Parathyroid adenoma (tissue), 2 donors: Measurements from ENCODE around the gene OLFML2B.

Experiments used
- H2AFZ ChIP-seq: fragments of 300-600 bp; sonication (generic); one replicate; pipeline ENCODE4 v1.7.0; 2017; ENCODE audit warnings: antibody characterized with exemption, mild to moderate bottlenecking
- H3K27ac ChIP-seq: fragments of 300-600 bp; sonication (generic); one replicate; pipeline ENCODE4 v1.7.0; 2017
- H3K27me3 ChIP-seq: fragments of 300-600 bp; sonication (generic); one replicate; pipeline ENCODE4 v1.7.0; 2017; ENCODE audit warnings: low read length; ENCODE audit not compliant: control insufficient read depth, insufficient read depth
- H3K36me3 ChIP-seq: fragments of 300-600 bp; sonication (generic); one replicate; pipeline ENCODE4 v1.7.0; 2017; ENCODE audit warnings: low read length; ENCODE audit not compliant: control insufficient read depth, insufficient read depth
- H3K4me1 ChIP-seq: fragments of 300-600 bp; sonication (generic); one replicate; pipeline ENCODE4 v1.7.0; 2017; ENCODE audit warnings: control low read depth
- H3K4me2 ChIP-seq: fragments of 300-600 bp; sonication (generic); one replicate; pipeline ENCODE4 v1.7.0; 2017; ENCODE audit warnings: low read length
- H3K4me3 ChIP-seq: fragments of 300-600 bp; sonication (generic); one replicate; pipeline ENCODE4 v1.7.0; 2017; ENCODE audit warnings: low read depth, low read length
- H3K79me2 ChIP-seq: fragments of 300-600 bp; sonication (generic); one replicate; pipeline ENCODE4 v1.7.0; 2017; ENCODE audit warnings: control low read depth
- H3K9ac ChIP-seq: fragments of 300-600 bp; sonication (generic); one replicate; pipeline ENCODE4 v1.7.0; 2017; ENCODE audit warnings: mild to moderate bottlenecking
- H3K9me3 ChIP-seq: fragments of 300-600 bp; sonication (generic); one replicate; pipeline ENCODE4 v1.7.0; 2017; ENCODE audit warnings: low read length; ENCODE audit not compliant: control insufficient read depth
- TF ChIP-seq, protein P1 (sequence below): fragments of 300-600 bp; sonication (generic); IDR thresholded peaks from one replicate; pipeline ENCODE4 v1.7.0; 2017; ENCODE audit warnings: antibody characterized with exemption, mild to moderate bottlenecking
- donor health status: primary hyperparathyroidism.

OLFML2B gene

DNA sequence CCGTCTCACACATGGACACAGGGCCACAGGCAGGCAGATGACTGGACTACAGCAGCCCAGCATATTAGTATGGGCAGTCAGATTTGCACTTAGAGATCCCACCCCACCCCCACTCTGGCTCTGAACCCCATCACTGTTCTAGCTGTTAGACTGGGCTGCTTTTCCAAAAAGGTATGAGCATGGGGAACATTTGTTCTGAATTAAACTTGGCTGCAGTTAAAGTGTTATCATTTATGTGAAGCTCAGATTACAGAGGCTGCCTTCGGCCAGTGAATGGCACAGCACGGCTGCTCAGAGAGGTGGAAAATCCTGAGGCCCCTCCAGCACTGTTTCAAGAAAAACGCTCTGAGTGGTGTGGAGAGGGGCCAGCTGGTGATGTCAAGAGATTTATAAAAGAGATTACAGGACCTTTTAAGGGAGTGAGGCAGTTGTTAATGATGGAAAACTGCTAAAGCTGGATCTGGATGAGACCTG, 38.9 kb upstream of the OLFML2B start:
- Histone ChIP-seq H3K27me3 (no peaks in the 10 kb centered on the region), H3K4me2 (no peak overlapping the region), H3K4me3 (no peak overlapping the region), H3K36me3 (no peaks in the 10 kb centered on the region), H3K9ac (no peak overlapping the region), H3K79me2 (no peaks in the 10 kb centered on the region), H3K27ac (no peak overlapping the region), H2AFZ (no peak overlapping the region), H3K4me1 (no peaks in the 10 kb centered on the region), H3K9me3 (no peaks in the 10 kb centered on the region)
- TF ChIP-seq, protein P1, sequence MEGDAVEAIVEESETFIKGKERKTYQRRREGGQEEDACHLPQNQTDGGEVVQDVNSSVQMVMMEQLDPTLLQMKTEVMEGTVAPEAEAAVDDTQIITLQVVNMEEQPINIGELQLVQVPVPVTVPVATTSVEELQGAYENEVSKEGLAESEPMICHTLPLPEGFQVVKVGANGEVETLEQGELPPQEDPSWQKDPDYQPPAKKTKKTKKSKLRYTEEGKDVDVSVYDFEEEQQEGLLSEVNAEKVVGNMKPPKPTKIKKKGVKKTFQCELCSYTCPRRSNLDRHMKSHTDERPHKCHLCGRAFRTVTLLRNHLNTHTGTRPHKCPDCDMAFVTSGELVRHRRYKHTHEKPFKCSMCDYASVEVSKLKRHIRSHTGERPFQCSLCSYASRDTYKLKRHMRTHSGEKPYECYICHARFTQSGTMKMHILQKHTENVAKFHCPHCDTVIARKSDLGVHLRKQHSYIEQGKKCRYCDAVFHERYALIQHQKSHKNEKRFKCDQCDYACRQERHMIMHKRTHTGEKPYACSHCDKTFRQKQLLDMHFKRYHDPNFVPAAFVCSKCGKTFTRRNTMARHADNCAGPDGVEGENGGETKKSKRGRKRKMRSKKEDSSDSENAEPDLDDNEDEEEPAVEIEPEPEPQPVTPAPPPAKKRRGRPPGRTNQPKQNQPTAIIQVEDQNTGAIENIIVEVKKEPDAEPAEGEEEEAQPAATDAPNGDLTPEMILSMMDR: no peak

DNA sequence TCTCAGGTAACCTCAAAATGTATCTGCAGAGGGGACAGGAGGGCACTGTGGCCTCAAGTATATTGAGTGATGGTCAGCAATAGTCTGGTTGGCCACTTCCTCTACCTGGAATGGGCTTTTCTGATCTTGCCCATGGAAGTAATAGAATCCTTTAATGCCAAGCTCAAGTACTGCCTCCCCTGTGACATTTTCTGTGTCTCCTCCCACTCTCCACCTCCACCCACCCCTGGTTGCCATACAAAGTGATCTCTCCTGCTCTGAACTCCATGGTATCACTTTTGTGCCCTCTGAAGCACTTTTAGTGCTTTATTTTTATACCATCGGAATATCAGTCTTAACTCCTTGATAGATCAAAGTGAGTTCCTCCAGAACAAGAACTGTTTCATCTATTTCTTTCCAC, 36.6 kb upstream of the OLFML2B start:
- Histone ChIP-seq H3K4me1 (no peaks in the 10 kb centered on the region), H2AFZ (no peak overlapping the region), H3K9me3 (no peaks in the 10 kb centered on the region), H3K27ac (no peak overlapping the region), H3K9ac (no peak overlapping the region), H3K27me3 (no peaks in the 10 kb centered on the region), H3K4me3 (no peak overlapping the region), H3K79me2 (no peaks in the 10 kb centered on the region), H3K4me2 (no peak overlapping the region), H3K36me3 (no peaks in the 10 kb centered on the region)
- TF ChIP-seq, protein P1: no peak

DNA sequence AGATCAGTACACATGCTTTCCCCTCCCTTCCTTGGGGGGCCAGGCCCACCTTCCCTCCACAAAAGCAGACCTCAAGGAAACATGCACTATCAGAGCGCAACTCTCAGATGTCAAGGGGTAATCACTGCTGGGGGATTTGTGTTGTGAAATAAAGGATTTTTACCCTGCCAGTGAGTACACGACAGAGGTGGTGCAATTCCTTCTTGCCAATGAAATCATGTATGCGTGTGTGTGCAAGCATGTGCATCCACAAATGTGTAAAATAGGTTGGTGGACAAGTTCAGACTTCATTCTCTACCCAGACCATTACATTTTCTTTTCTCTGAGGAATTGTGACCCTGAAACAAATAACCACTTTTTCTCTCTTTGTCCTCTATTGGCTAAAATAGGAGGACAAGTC, 36.1 kb upstream of the OLFML2B start:
- Histone ChIP-seq H3K36me3 (no peaks in the 10 kb centered on the region), H3K9ac (no peak overlapping the region), H2AFZ (no peak overlapping the region), H3K4me1 (no peaks in the 10 kb centered on the region), H3K9me3 (no peaks in the 10 kb centered on the region), H3K79me2 (no peaks in the 10 kb centered on the region), H3K4me3 (no peak overlapping the region), H3K27ac (no peak overlapping the region), H3K4me2 (no peak overlapping the region), H3K27me3 (no peaks in the 10 kb centered on the region)
- TF ChIP-seq, protein P1: no peak

DNA sequence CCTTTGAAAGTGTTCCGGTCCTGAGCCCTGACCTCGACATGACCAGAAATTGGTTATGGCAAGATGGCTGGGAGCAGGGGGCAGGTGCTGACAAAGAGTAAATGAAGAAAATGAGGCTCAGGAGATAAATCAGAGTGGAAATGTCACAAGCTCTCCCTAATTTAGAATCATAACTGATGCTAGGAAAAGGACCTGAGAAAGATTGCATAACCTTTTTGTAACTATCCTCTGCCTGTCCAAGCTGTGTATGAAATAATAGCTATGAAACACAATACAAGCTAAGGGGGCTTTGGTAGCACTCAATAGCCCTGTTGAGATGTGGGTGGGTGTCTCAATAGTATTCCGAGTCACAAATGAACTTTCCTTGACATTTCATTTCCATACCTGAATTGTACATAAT, 32.9 kb upstream of the OLFML2B start:
- TF ChIP-seq, protein P1: no peak
- H3K27ac ChIP-seq: no peak overlapping the region
- H3K9me3 ChIP-seq: no peaks in the 10 kb centered on the region
- H3K4me1 ChIP-seq: no peaks in the 10 kb centered on the region
- no peak overlapping the region for H2AFZ ChIP-seq
- H3K4me2 ChIP-seq: no peak overlapping the region
- H3K36me3 ChIP-seq: no peaks in the 10 kb centered on the region
- H3K79me2 ChIP-seq: no peaks in the 10 kb centered on the region
- H3K27me3 ChIP-seq: no peaks in the 10 kb centered on the region
- no peak overlapping the region for H3K4me3 ChIP-seq
- H3K9ac ChIP-seq: no peak overlapping the region

DNA sequence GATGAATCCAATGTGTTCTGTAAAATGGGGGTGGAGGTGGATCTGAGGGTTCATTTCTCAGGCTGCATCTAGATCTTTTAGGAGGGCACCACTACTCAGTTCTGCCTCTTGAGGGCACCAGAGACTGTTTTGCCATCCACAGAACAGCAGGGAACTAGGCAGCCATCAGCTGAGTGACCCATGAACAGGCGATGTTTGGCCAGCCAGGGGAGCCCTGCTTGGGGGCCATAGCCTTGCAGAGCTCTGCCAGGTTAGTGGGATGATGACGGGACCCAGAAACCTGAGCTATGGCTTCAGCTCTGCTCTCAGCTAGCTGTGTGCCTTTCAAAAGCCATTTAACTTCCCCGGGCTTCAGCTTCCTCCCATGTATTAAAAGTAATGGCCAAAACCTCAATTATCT, 32.4 kb upstream of the OLFML2B start:
- TF ChIP-seq, protein P1: peak; percentile 76
- Histone ChIP-seq H3K9ac (no peak overlapping the region), H3K36me3 (no peaks in the 10 kb centered on the region), H2AFZ (peak overlapping the region; percentile 28), H3K4me2 (no peak overlapping the region), H3K4me3 (no peak overlapping the region), H3K27me3 (no peaks in the 10 kb centered on the region), H3K79me2 (no peaks in the 10 kb centered on the region), H3K27ac (no peak overlapping the region), H3K4me1 (no peaks in the 10 kb centered on the region), H3K9me3 (no peaks in the 10 kb centered on the region)
